ENCODE measurements around the gene ELK4.

The ELK4 gene

GRCh38 chr1:205587581-205587980 lies 44.2 kb downstream of the ELK4 start:
- no peaks in the 10 kb centered on the region for H3K9me3 ChIP-seq (ENCODE audit: insufficient read depth, low read depth, low read length)
- H3K9ac ChIP-seq (ENCODE audit: low read depth, low read length, poor library complexity, severe bottlenecking): no peak overlapping the region
- peaks cover 10% of the 10 kb centered on the region for H3K4me1 ChIP-seq (ENCODE audit: insufficient read depth, low read length, poor library complexity, severe bottlenecking)

GRCh38 chr1:205585835-205586785 lies 45.7 kb downstream of the ELK4 start:
- TF ChIP-seq CTCF (conservative IDR thresholded peaks at IDR 0.05; ENCODE audit: low read length): no peak
- TF ChIP-seq EZH2phosphoT487 (IDR thresholded peaks at IDR 0.05; ENCODE audit: borderline replicate concordance): no peak
- Histone ChIP-seq H3K36me3 (ENCODE audit: insufficient read depth, low read length) (no peaks in the 10 kb centered on the region), H3K27me3 (ENCODE audit: insufficient read depth, low read length, poor library complexity, severe bottlenecking) (no peaks in the 10 kb centered on the region)

More at GRCh38 chr1:205587581-205587980, 44.2 kb downstream of the ELK4 start:
- Histone ChIP-seq H3K9me2 (replicated peaks; ENCODE audit: low read depth, low read length) (no peaks in the 10 kb centered on the region), H3K4me2 (ENCODE audit: low read depth, low read length, poor library complexity, severe bottlenecking) (no peak overlapping the region), H4K20me1 (ENCODE audit: insufficient read depth, low read length, poor library complexity, severe bottlenecking) (no peaks in the 10 kb centered on the region), H3K79me2 (ENCODE audit: insufficient read depth, low read length) (no peaks in the 10 kb centered on the region), H3F3A (ENCODE audit: low read depth) (no peaks in the 10 kb centered on the region), H3K4me3 (ENCODE audit: low read length, poor library complexity, severe bottlenecking) (no peak overlapping the region), H2AFZ (ENCODE audit: low read length) (no peak overlapping the region), H3K27me3 (ENCODE audit: insufficient read depth, low read length, poor library complexity, severe bottlenecking) (no peaks in the 10 kb centered on the region), H3K36me3 (ENCODE audit: insufficient read depth, low read length) (no peaks in the 10 kb centered on the region)
- TF ChIP-seq CTCF (conservative IDR thresholded peaks at IDR 0.05; ENCODE audit: low read length): no peak
- no peak for TF ChIP-seq EZH2phosphoT487 (IDR thresholded peaks at IDR 0.05; ENCODE audit: borderline replicate concordance)

GRCh38 chr1:205585169-205585834 lies 46.5 kb downstream of the ELK4 start:
- no peak overlapping the region for H2AFZ ChIP-seq (ENCODE audit: low read length)
- H3K9ac ChIP-seq (ENCODE audit: low read depth, low read length, poor library complexity, severe bottlenecking): no peak overlapping the region
- H3K36me3 ChIP-seq (ENCODE audit: insufficient read depth, low read length): no peaks in the 10 kb centered on the region
- H3K27me3 ChIP-seq (ENCODE audit: insufficient read depth, low read length, poor library complexity, severe bottlenecking): no peaks in the 10 kb centered on the region
- no peaks in the 10 kb centered on the region for H3K9me2 ChIP-seq (replicated peaks; ENCODE audit: low read depth, low read length)
- H3F3A ChIP-seq (ENCODE audit: low read depth): no peaks in the 10 kb centered on the region
- H3K4me2 ChIP-seq (ENCODE audit: low read depth, low read length, poor library complexity, severe bottlenecking): no peak overlapping the region
- H3K79me2 ChIP-seq (ENCODE audit: insufficient read depth, low read length): no peaks in the 10 kb centered on the region
- no peak for TF ChIP-seq EZH2phosphoT487 (IDR thresholded peaks at IDR 0.05; ENCODE audit: borderline replicate concordance)
- TF ChIP-seq CTCF (conservative IDR thresholded peaks at IDR 0.05; ENCODE audit: low read length): no peak; the same call in 1 of the 2 replicates
- H3K9me3 ChIP-seq (ENCODE audit: insufficient read depth, low read depth, low read length): no peaks in the 10 kb centered on the region
- H3K4me1 ChIP-seq (ENCODE audit: insufficient read depth, low read length, poor library complexity, severe bottlenecking): peaks cover 16% of the 10 kb centered on the region
- no peak overlapping the region for H3K4me3 ChIP-seq (ENCODE audit: low read length, poor library complexity, severe bottlenecking)
- H4K20me1 ChIP-seq (ENCODE audit: insufficient read depth, low read length, poor library complexity, severe bottlenecking): no peaks in the 10 kb centered on the region

More at GRCh38 chr1:205585835-205586785, 45.7 kb downstream of the ELK4 start:
- Histone ChIP-seq H3K4me3 (ENCODE audit: low read length, poor library complexity, severe bottlenecking) (no peak overlapping the region), H3K9me2 (replicated peaks; ENCODE audit: low read depth, low read length) (no peaks in the 10 kb centered on the region), H2AFZ (ENCODE audit: low read length) (no peak overlapping the region), H3K4me2 (ENCODE audit: low read depth, low read length, poor library complexity, severe bottlenecking) (no peak overlapping the region), H3F3A (ENCODE audit: low read depth) (no peaks in the 10 kb centered on the region), H3K79me2 (ENCODE audit: insufficient read depth, low read length) (no peaks in the 10 kb centered on the region), H3K9me3 (ENCODE audit: insufficient read depth, low read depth, low read length) (no peaks in the 10 kb centered on the region), H3K4me1 (ENCODE audit: insufficient read depth, low read length, poor library complexity, severe bottlenecking) (peaks cover 16% of the 10 kb centered on the region), H4K20me1 (ENCODE audit: insufficient read depth, low read length, poor library complexity, severe bottlenecking) (no peaks in the 10 kb centered on the region), H3K9ac (ENCODE audit: low read depth, low read length, poor library complexity, severe bottlenecking) (no peak overlapping the region)
